HCT116 (cell line): ENCODE measurements around the gene IYD.

ENCODE experiments used
- CTCF ChIP-seq, 3 experiments: fragments of 200-600 bp in 1 of 3; sonication (generic) in 1 of 3; IDR thresholded peaks in 2 of 3; conservative IDR thresholded peaks in 1 of 3; 2 replicates each; pipeline ENCODE4 v1.5.1; 2012 to 2017; ENCODE audit warnings: low read depth in 2 of 3, low read length in 2 of 3, antibody characterized with exemption in 1 of 3, borderline replicate concordance in 1 of 3, control low read depth in 1 of 3, mild to moderate bottlenecking in 1 of 3, mixed read lengths in 1 of 3, mixed run types in 1 of 3, moderate library complexity in 1 of 3; ENCODE audit not compliant: insufficient read depth in 1 of 3
- ELF1 ChIP-seq: IDR thresholded peaks from 2 replicates; pipeline ENCODE4 v1.6.1; 2012; ENCODE audit warnings: low read depth, borderline replicate concordance
- FOSL1 ChIP-seq: IDR thresholded peaks from 2 replicates; pipeline ENCODE4 v1.6.1; 2012; ENCODE audit warnings: low read depth
- JUND ChIP-seq: IDR thresholded peaks from 2 replicates; pipeline ENCODE4 v1.6.1; 2012
- POLR2A ChIP-seq: IDR thresholded peaks from 2 replicates; pipeline ENCODE4 v1.7.0; 2011; ENCODE audit warnings: borderline replicate concordance; ENCODE audit not compliant: insufficient read depth, insufficient read length; ENCODE audit errors: extremely low read depth

DNA sequence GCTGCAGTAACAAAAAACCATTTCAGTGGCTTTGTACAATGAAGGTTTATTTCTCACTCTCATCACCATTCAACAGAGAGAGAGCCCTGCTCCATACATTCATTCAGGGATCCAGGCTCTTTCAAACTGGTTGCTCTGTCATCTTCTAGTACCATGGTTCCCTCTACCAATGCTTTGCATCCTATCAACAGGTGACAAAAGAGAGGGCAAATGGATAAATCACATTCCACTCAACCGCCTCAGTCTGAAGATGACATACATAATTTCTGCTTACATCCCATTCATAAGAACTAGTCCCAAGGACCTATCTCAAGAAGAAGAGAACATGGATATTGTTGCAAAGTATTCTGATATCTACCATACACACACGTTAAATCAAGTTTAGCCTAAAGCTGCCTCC lies 51.6 kb downstream of the IYD start:
- no peak for TF ChIP-seq JUND
- TF ChIP-seq CTCF (IDR thresholded peaks at IDR 0.05 in 2 of 3, conservative IDR thresholded peaks at IDR 0.05 in 1 of 3; ENCODE audit: borderline replicate concordance in 1 of 3, insufficient read depth in 1 of 3, low read depth in 2 of 3, low read length in 2 of 3): no peak
- no peak for TF ChIP-seq POLR2A
- TF ChIP-seq FOSL1: no peak
- no peak for TF ChIP-seq ELF1
